Measurements from ENCODE around the gene HLA-DRA. TPM values are rescaled to one million over a fixed set of nuclear protein-coding genes. Genes with fewer than 3 reads are reported as not detected.

Gene HLA-DRA
- polyA plus RNA-seq, 1 of the 3 experiments (the other 2 are of a cell fraction): 0.10 TPM

DNA sequence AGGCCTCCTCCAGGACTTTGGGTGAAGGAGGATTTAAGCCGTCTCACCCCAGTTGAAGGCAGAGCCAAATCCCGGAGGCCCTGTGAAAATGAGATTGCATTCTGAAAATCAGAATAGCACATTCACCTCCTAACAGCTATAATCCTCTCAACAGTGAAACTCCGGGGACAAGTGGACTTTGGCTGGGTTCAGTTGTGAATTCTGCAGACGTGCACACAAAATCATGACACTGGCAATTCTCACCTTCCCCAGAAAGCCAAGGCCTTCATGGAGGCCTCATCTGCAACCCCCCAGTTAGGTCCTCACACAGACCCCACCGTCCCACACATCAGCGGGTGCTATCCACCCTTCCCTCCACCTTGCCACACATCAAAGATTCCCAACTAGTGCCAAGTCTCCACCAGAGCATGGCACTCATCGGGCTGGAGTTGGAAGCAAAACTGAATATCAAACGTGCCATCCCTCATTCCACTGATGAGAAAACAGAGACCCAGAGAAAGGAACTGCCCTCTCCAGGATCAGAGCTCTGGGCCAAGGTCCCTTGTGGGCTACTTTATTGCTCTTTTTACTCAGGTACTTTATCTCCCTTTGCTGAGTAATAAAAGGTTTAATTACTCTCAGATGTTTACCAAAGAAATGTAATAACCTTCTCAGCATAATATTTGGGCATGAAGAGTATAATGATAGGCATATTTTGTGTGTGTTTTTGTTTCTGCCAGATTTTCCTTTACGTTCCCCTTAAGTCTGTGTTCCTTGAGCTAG lies 27.9 kb upstream of the HLA-DRA start:
- H3K36me3 ChIP-seq (replicated peaks in 1 of 2; ENCODE audit: control insufficient read depth in 1 of 2, insufficient read depth in 2 of 2, low read length in 1 of 2): no peaks in the 10 kb centered on the region
- DNase-seq: no peak
- POLR2A ChIA-PET: no interaction called here
- no peak overlapping the region for H3K27ac ChIP-seq (ENCODE audit: low read depth in 2 of 2, low read length in 1 of 2)
- H3K9me2 ChIP-seq: no peaks in the 10 kb centered on the region
- H3K4me3 ChIP-seq (ENCODE audit: low read depth in 2 of 2, low read length in 1 of 2): no peak overlapping the region
- CTCF ChIA-PET: interaction anchor here (0.7 to 3.9 kb wide), 3 partner anchors 123 to 301 kb away, joined by 3 to 29 read pairs (median 3); no protein-coding TSS in a partner anchor
- no peaks in the 10 kb centered on the region for H4K20me1 ChIP-seq (ENCODE audit: insufficient read depth)
- TF ChIP-seq NRF1 (IDR thresholded peaks at IDR 0.05; ENCODE audit: low read depth, low read length): no peak
- TF ChIP-seq, protein P1, sequence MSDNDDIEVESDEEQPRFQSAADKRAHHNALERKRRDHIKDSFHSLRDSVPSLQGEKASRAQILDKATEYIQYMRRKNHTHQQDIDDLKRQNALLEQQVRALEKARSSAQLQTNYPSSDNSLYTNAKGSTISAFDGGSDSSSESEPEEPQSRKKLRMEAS (IDR thresholded peaks at IDR 0.05; ENCODE audit: low read depth): no peak
- TF ChIP-seq, protein P2, sequence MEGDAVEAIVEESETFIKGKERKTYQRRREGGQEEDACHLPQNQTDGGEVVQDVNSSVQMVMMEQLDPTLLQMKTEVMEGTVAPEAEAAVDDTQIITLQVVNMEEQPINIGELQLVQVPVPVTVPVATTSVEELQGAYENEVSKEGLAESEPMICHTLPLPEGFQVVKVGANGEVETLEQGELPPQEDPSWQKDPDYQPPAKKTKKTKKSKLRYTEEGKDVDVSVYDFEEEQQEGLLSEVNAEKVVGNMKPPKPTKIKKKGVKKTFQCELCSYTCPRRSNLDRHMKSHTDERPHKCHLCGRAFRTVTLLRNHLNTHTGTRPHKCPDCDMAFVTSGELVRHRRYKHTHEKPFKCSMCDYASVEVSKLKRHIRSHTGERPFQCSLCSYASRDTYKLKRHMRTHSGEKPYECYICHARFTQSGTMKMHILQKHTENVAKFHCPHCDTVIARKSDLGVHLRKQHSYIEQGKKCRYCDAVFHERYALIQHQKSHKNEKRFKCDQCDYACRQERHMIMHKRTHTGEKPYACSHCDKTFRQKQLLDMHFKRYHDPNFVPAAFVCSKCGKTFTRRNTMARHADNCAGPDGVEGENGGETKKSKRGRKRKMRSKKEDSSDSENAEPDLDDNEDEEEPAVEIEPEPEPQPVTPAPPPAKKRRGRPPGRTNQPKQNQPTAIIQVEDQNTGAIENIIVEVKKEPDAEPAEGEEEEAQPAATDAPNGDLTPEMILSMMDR (IDR thresholded peaks at IDR 0.05): no peak
- H3K27me3 ChIP-seq (ENCODE audit: insufficient read depth): peaks cover 52% of the 10 kb centered on the region
- 6% methylated on average over 8 of the region's 9 CpGs for WGBS (ENCODE audit: low lambda C conversion rate)
- H2AFZ ChIP-seq (ENCODE audit: low read depth): no peak overlapping the region
- H3K4me2 ChIP-seq: no peak overlapping the region
- no peaks in the 10 kb centered on the region for H3K79me2 ChIP-seq (ENCODE audit: insufficient read depth)
- H3K9me3 ChIP-seq: no peaks in the 10 kb centered on the region
- peaks cover 3% of the 10 kb centered on the region for H3F3A ChIP-seq (replicated peaks; ENCODE audit: insufficient read depth)
- no peak overlapping the region for H3K9ac ChIP-seq
- no peaks in the 10 kb centered on the region for H3K4me1 ChIP-seq (ENCODE audit: control insufficient read depth in 1 of 2, insufficient read depth in 2 of 2, low read depth in 1 of 2, low read length in 1 of 2)

DNA sequence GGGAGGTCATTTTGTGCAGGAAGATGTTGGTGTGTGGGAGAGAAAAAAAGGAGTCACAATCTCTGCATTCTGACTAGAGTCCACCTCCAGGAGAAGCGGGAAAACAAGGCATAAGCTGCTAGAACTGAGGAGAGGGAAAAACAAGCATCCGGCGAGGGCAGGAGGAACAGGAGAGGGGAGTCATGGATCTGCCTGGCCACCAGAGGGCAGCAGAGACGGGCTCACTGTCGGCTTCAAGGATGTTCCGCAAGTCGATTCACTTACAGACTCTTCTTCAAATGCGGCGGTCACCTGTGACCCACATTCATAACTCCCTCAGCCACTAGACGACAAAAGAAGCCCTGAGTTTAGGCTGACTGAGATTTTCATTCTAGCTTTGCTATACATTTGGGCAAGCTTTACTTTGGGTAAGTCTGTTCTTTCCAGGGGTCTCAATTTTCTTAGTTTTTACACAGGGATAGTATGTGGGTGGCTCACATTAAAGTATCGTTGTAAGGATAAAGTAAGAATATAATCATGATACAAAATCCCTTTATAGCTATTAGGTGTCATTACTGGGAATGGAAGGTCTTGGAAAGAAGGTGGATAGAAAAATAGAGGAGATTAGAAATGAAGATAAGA lies 26.1 kb upstream of the HLA-DRA start:
- H2AFZ ChIP-seq (ENCODE audit: low read depth): no peak overlapping the region
- H3K4me2 ChIP-seq: no peak overlapping the region
- ChIA-PET CTCF (interaction anchor here (0.7 to 3.9 kb wide), 26 partner anchors 9 to 623 kb away, joined by 3 to 40 read pairs (median 5); partner anchors contain the start of gene TAP2), POLR2A (no interaction called here)
- H3K4me3 ChIP-seq (ENCODE audit: low read depth in 2 of 2, low read length in 1 of 2): 0 out of 4 replicates have a peak overlapping the region, but pooled peaks of 1 of the 2 experiments have one; percentile 9
- no peaks in the 10 kb centered on the region for H3K79me2 ChIP-seq (ENCODE audit: insufficient read depth)
- no peaks in the 10 kb centered on the region for H3K4me1 ChIP-seq (ENCODE audit: control insufficient read depth in 1 of 2, insufficient read depth in 2 of 2, low read depth in 1 of 2, low read length in 1 of 2)
- H3K36me3 ChIP-seq (replicated peaks in 1 of 2; ENCODE audit: control insufficient read depth in 1 of 2, insufficient read depth in 2 of 2, low read length in 1 of 2): no peaks in the 10 kb centered on the region
- H3K9me2 ChIP-seq: no peaks in the 10 kb centered on the region
- peaks cover 46% of the 10 kb centered on the region for H3K27me3 ChIP-seq (ENCODE audit: insufficient read depth)
- H3K9ac ChIP-seq: no peak overlapping the region
- under 1% methylated on average over 11 of the region's 11 CpGs for WGBS (ENCODE audit: low lambda C conversion rate)
- H3K27ac ChIP-seq (ENCODE audit: low read depth in 2 of 2, low read length in 1 of 2): no peak overlapping the region
- peak; percentile 63 for DNase-seq
- no peaks in the 10 kb centered on the region for H4K20me1 ChIP-seq (ENCODE audit: insufficient read depth)
- H3K9me3 ChIP-seq: no peaks in the 10 kb centered on the region
- peaks cover 3% of the 10 kb centered on the region for H3F3A ChIP-seq (replicated peaks; ENCODE audit: insufficient read depth)
- TF ChIP-seq RFX5 (IDR thresholded peaks at IDR 0.05; ENCODE audit: low read length): no peak
- no peak for TF ChIP-seq NFIC (IDR thresholded peaks at IDR 0.05; ENCODE audit: borderline replicate concordance)
- no peak for TF ChIP-seq RXRA (IDR thresholded peaks at IDR 0.05; ENCODE audit: borderline replicate concordance, low read depth)
- no peak for TF ChIP-seq TEAD4 (IDR thresholded peaks at IDR 0.05; ENCODE audit: borderline replicate concordance, insufficient read depth)
- TF ChIP-seq YY1 (IDR thresholded peaks at IDR 0.05; ENCODE audit: low read depth): no peak
- TF ChIP-seq GABPA (IDR thresholded peaks at IDR 0.05; ENCODE audit: low read depth): no peak
- TF ChIP-seq, protein P3, sequence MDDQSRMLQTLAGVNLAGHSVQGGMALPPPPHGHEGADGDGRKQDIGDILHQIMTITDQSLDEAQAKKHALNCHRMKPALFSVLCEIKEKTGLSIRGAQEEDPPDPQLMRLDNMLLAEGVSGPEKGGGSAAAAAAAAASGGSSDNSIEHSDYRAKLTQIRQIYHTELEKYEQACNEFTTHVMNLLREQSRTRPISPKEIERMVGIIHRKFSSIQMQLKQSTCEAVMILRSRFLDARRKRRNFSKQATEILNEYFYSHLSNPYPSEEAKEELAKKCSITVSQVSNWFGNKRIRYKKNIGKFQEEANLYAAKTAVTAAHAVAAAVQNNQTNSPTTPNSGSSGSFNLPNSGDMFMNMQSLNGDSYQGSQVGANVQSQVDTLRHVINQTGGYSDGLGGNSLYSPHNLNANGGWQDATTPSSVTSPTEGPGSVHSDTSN (IDR thresholded peaks at IDR 0.05): no peak
- TF ChIP-seq FOXJ3 (CRISPR knock-in tag; IDR thresholded peaks at IDR 0.05): no peak
- TF ChIP-seq TCF12 (IDR thresholded peaks at IDR 0.05): no peak
- TF ChIP-seq, protein P4, sequence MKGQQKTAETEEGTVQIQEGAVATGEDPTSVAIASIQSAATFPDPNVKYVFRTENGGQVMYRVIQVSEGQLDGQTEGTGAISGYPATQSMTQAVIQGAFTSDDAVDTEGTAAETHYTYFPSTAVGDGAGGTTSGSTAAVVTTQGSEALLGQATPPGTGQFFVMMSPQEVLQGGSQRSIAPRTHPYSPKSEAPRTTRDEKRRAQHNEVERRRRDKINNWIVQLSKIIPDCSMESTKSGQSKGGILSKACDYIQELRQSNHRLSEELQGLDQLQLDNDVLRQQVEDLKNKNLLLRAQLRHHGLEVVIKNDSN (IDR thresholded peaks at IDR 0.05; ENCODE audit: borderline replicate concordance, low read depth): no peak
- TF ChIP-seq, protein P5, sequence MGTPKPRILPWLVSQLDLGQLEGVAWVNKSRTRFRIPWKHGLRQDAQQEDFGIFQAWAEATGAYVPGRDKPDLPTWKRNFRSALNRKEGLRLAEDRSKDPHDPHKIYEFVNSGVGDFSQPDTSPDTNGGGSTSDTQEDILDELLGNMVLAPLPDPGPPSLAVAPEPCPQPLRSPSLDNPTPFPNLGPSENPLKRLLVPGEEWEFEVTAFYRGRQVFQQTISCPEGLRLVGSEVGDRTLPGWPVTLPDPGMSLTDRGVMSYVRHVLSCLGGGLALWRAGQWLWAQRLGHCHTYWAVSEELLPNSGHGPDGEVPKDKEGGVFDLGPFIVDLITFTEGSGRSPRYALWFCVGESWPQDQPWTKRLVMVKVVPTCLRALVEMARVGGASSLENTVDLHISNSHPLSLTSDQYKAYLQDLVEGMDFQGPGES (IDR thresholded peaks at IDR 0.05; ENCODE audit: low read depth, low read length): no peak
- TF ChIP-seq FOSL2 (IDR thresholded peaks at IDR 0.05; ENCODE audit: borderline replicate concordance, low read depth): no peak
- TF ChIP-seq RAD21 (IDR thresholded peaks at IDR 0.05; ENCODE audit: low read length): peak; percentile 72
- TF ChIP-seq TAF1 (IDR thresholded peaks at IDR 0.05; ENCODE audit: borderline replicate concordance, low read depth, low read length): no peak

Data from SK-N-SH (cell line).